Tibial nerve (tissue), 3 donors: ENCODE results near the gene UBR4.

Experiments used
- POLR2A ChIP-seq, 2 donors: fragments of 450-650 bp; IDR thresholded peaks; one replicate each; pipeline ENCODE4 v1.6.1; 2017; ENCODE audit warnings: antibody characterized with exemption in 2 of 2, mild to moderate bottlenecking in 2 of 2, moderate library complexity in 2 of 2
- TF ChIP-seq, protein P1 (sequence below), 5 experiments: fragments of 200-600 bp in 3 of 5; fragments of 450-650 bp in 2 of 5; sonication (generic) in 3 of 5; IDR thresholded peaks; one replicate each; pipeline ENCODE4 v1.5.1; 2016 to 2019; ENCODE audit warnings: antibody characterized with exemption in 5 of 5, mild to moderate bottlenecking in 3 of 5, moderate library complexity in 2 of 5

DNA sequence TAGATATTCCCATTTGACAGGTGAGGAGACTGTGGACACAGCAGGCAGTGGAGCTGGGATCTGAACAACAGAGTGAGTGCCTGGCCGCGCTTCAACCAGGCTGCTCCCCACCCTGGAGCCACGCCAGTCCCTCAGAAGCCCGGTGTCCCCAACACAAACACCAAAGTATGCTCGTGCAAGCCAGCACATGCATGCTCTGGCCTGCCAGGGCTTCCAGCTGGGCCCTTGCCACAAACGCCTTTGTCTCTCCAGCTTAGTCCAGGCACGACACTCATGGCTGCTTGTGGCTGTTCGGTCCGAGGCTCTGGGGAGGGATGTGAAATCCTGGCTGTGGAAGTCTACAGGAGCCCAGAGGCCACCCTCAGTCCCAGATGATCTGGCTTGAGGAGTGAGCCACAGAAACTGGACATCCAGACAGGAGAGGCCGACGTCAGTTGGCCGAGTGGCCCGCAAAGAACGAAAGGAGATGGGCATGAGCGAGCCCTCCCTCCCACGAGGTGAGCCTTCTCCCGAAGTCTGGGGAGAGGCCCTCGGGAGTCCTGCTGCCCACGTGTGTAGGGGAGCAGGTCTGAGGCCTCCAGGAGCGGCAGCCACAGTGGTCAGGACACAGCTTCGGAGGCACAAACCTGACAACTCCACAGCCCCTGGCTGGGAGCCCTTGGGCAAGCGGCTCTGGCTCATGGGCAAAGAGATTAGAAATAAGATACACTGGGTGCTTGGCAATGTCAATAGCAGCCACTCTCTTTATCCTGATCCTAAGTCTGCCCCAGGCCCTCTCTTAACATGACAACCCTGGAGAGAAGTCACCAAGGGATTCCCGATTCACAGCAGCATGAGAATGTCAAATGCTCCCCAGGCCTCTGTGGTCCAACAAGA is 136.5 kb downstream of the UBR4 start:
- TF ChIP-seq POLR2A (IDR thresholded peaks at IDR 0.05), result no peak
- TF ChIP-seq, protein P1, sequence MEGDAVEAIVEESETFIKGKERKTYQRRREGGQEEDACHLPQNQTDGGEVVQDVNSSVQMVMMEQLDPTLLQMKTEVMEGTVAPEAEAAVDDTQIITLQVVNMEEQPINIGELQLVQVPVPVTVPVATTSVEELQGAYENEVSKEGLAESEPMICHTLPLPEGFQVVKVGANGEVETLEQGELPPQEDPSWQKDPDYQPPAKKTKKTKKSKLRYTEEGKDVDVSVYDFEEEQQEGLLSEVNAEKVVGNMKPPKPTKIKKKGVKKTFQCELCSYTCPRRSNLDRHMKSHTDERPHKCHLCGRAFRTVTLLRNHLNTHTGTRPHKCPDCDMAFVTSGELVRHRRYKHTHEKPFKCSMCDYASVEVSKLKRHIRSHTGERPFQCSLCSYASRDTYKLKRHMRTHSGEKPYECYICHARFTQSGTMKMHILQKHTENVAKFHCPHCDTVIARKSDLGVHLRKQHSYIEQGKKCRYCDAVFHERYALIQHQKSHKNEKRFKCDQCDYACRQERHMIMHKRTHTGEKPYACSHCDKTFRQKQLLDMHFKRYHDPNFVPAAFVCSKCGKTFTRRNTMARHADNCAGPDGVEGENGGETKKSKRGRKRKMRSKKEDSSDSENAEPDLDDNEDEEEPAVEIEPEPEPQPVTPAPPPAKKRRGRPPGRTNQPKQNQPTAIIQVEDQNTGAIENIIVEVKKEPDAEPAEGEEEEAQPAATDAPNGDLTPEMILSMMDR (IDR thresholded peaks at IDR 0.05), result no peak
